ENCODE measurements around the gene PHKG2.

- TF ChIP-seq CTCF (IDR thresholded peaks at IDR 0.05; ENCODE audit: insufficient read depth, low read length, poor library complexity, severe bottlenecking), result no peak
- no peak for TF ChIP-seq EZH2phosphoT487 (conservative IDR thresholded peaks at IDR 0.05; ENCODE audit: low read length)
These were observed 10.2 kb upstream of the PHKG2 start for GRCh38 chr16:30737794-30738648.

Data from SU-DHL-6 (cell line).